ENCODE results near the gene RASA4.
"Not testable (repeated sequence)": the region's sequence is repeated elsewhere in the genome, so short reads cannot be mapped to it uniquely, and the experiment has no call there.

Gene RASA4

GRCh38 chr7:102616507-102617125 is at the start of gene RASA4:
Gene RASA4 (minus strand): TSS chr7:102616756. CDS start chr7:102616689, 67 bp downstream.
- not testable (repeated sequence) for DNase-seq

GRCh38 chr7:102664765-102665164 is 48.2 kb upstream of the RASA4 start:
- DNase-seq, result not testable (repeated sequence)

- not testable (repeated sequence) for DNase-seq
These were observed 33.4 kb upstream of the RASA4 start, which contains the start of gene SPDYE2B for GRCh38 chr7:102649924-102650323. Gene SPDYE2B (plus strand): TSS chr7:102650319. CDS start chr7:102652349, 2,030 bp downstream.

- DNase-seq, result not testable (repeated sequence)
These were observed 31.3 kb upstream of the RASA4 start for GRCh38 chr7:102647813-102648212.

- DNase-seq, result not testable (repeated sequence)
These were observed 26.8 kb upstream of the RASA4 start for GRCh38 chr7:102643404-102643803.

- DNase-seq, result not testable (repeated sequence)
These were observed 26.1 kb upstream of the RASA4 start, which contains the start of gene UPK3BL1 for GRCh38 chr7:102642691-102643090. Gene UPK3BL1 (minus strand): TSS chr7:102642791. CDS start chr7:102642741, 50 bp downstream.

GRCh38 chr7:102638848-102639247 is 22.3 kb upstream of the RASA4 start:
- DNase-seq, result not testable (repeated sequence)

- not testable (repeated sequence) for DNase-seq
These were observed 20.4 kb upstream of the RASA4 start for GRCh38 chr7:102636956-102637355.

GRCh38 chr7:102635354-102635753 is 18.8 kb upstream of the RASA4 start:
- DNase-seq, result not testable (repeated sequence)

- DNase-seq, result not testable (repeated sequence)
These were observed 17.7 kb upstream of the RASA4 start for GRCh38 chr7:102634299-102634698.

GRCh38 chr7:102630622-102631021 is 14.1 kb upstream of the RASA4 start:
- DNase-seq, result not testable (repeated sequence)

GRCh38 chr7:102627271-102627904 is 10.8 kb upstream of the RASA4 start:
- not testable (repeated sequence) for DNase-seq

- DNase-seq, result not testable (repeated sequence)
These were observed 1.6 kb upstream of the RASA4 start for GRCh38 chr7:102618122-102618521.

- not testable (repeated sequence) for DNase-seq
These were observed 626 bp downstream of the RASA4 start for GRCh38 chr7:102615930-102616329.

GRCh38 chr7:102614873-102615272 is 1.7 kb downstream of the RASA4 start:
- not testable (repeated sequence) for DNase-seq

GRCh38 chr7:102614346-102614697 is 2.2 kb downstream of the RASA4 start:
- DNase-seq, result not testable (repeated sequence)

- not testable (repeated sequence) for DNase-seq
These were observed 2.8 kb downstream of the RASA4 start for GRCh38 chr7:102613575-102614345.

- DNase-seq, result not testable (repeated sequence)
These were observed 4.8 kb downstream of the RASA4 start for GRCh38 chr7:102611675-102612325.

GRCh38 chr7:102611013-102611674 is 5.4 kb downstream of the RASA4 start:
- not testable (repeated sequence) for DNase-seq

GRCh38 chr7:102610441-102610840 is 6.1 kb downstream of the RASA4 start:
- DNase-seq, result not testable (repeated sequence)

GRCh38 chr7:102609734-102610133 is 6.8 kb downstream of the RASA4 start:
- DNase-seq, result not testable (repeated sequence)

- not testable (repeated sequence) for DNase-seq
These were observed 9.7 kb downstream of the RASA4 start for GRCh38 chr7:102606848-102607247.

All from NCI-H2029 treated with DMSO at 0.1 percent for 48 hours (cell line).